HG03039 (cell line): ENCODE results near the gene ZNF789.
A peak's percentile ranks its signal among the peaks of the same experiment; 100 is the strongest.
"Not testable (repeated sequence)": the region's sequence is repeated elsewhere in the genome, so short reads cannot be mapped to it uniquely, and the experiment has no call there.

Experiments used
- ATAC-seq: cut with Tn5 transposase; IDR thresholded peaks from one replicate; pipeline ENCODE4 v1.9.1; 2021; ENCODE audit warnings: mild to moderate bottlenecking, moderate library complexity; ENCODE audit not compliant: unreplicated experiment

The ZNF789 gene

GRCh38 chr7:99472561-99473314, at the start of gene ZNF789:
ZNF789 (plus strand) TSS chr7:99472890; CDS start chr7:99476457, 3,567 bp downstream.
- peak; percentile 95 for ATAC-seq

DNA sequence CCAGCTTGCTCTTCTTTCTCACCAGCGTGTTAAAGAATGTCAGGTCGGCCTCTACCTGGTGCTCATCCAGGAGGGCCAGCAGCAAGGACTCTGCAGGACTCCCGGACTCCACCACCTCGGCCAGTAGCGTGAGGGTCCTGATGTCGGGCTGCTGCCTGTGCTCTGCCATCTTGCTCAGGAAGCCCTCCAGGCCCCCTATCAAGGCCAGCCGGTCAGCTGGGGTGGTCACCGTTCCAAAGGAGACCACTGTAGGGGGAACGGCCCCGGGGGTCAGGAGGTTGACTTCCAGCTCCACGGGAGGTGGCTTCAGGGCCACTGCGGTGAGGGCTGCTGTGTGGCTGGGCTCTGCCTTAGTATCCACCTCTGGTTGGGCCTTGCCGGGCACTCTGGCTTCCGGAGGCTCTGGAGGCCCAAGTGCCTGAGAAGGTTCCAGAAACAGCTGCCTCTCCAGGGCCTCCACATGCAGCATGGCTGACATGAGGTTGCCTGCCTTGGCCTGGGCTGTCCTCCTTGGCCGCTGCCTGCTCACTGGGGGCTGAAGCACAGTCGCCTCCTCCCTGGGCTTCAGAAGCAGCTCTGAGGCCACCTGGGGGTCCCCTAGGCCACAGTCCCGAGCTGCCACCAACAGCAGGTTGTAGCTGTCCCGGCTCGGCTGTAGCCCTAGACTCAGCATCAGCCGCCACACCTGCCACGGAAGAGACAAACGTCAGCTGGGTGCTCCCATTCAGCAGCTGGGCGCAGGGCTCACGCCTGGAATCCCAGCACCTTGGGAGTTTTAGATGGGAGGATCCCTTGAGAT, 47.6 kb upstream of the ZNF789 start:
- ATAC-seq = no peak

GRCh38 chr7:99428972-99429566, 43.6 kb upstream of the ZNF789 start:
- ATAC-seq = no peak

DNA sequence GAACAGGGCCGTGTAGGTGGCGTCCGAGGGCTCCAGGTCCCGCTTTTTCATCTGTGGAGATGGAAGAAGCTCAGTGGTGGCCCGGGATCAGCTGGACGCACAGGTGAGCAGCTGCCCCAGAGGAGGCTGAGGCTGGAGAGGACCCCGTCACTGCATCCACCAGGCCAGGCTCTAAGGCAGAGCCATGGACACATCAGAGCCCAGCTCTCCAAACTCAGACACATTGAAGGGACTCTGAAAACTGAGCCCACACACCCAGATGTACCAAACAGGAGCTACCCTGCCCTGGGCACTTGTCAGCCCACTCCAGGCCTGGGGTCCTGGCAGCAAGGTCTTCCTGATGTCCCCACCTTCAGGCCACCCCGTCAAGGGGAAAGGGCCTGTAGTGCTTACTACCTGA, 42.9 kb upstream of the ZNF789 start:
- ATAC-seq = no peak

DNA sequence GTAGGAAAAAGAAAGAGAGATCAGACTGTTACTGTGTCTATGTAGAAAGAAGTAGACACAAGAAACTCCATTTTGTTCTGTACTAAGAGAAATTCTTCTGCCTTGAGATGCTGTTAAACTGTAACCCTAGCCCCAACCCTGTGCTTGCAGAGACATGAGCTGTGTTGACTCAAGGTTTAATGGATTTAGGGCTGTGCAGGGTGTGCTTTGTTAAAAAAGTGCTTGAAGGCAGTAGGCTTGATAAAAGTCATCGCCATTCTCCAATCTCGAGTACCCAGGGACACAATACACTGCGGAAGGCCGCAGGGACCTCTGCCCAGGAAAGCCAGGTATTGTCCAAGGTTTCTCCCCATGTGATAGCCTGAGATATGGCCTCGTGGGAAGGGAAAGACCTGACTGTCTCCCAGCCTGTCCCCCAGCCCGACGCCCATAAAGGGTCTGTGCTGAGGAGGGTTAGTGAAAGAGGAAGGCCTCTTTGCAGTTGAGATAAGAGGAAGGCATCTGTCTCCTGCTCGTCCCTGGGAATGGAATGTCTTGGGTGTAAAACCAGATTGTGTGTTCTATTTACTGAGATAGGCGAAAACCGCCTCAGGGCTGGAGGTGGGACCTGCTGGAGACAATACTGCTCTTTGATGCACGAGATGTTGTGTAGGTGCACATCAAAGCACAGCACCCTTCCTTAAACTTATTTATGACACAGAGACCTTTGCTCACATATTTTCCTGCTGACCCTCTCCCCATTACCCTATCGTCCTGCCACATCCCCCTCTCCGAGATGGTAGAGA, 40.7 kb upstream of the ZNF789 start:
- ATAC-seq = not testable (repeated sequence)

DNA sequence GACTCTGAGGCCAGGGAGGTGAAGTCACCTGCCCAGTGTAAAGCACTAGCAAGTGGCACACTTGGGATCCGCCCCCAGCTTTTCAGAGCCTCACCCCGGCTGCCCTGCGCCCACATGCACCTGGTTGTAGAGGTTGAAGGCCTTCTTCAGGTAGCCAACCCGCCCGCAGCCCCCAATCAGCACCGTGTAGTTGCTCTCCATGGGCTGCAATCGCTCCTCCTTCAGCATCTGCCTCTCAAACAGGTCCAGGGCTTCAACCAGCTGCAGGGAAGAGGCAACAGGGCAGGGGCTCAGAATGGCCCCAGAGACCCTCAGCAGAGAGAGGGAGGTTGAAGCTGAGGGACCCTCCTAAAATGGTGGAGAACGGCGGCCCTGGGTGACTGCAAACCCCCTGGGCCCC, 39.5 kb upstream of the ZNF789 start:
- ATAC-seq = no peak

- no peak for ATAC-seq
These were observed 34.6 kb upstream of the ZNF789 start for GRCh38 chr7:99437946-99438572.

DNA sequence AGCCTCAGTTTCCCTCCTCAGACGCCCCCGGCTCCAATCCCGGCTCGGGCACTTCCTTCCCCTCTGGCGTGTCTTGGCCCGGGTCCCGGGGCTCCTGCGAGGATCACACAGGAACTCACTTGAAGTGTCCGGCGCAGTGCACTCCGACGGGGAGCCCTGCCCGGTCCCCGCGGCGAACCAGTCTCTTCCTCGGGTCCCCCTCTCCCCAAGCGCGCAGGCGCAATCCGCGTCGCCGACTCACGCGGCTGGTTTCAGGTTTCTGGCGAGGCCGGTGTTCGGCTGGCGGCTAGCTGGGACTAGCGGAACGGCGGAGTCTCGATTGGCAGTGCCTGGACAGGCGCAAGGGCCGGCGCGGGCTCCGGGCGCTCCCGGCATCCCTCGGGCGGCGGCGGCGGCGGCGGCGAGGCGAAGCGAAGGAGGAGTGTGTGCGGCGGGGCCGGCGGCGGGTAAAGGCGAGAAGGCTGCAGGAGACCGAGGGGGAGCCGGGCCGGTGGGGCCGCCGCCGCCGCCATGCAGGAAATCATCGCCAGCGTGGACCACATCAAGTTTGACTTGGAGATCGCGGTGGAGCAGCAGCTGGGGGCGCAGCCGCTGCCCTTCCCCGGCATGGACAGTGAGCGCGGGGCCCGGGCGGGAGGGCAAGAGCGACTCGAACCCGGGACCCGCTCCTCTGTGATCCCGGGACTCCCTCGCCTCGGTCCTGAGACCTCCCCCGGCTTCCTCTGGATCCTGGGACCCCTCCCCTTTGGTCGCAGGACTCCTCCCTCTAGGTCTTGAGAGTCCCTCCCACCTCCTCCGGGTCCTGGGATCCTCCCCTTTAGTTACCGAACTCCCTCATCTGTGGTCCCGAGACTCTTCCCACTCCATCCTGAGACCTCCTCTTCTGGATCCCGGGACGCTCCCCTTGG, 33.9 kb upstream of the ZNF789 start, which contains the start of the genes CPSF4 and PTCD1:
TSS of gene CPSF4 (plus strand) at position 371 of the 908 bp plus-strand sequence. CDS start at position 511, 140 bp downstream.
TSS of gene PTCD1 (minus strand) at position 226 of the 908 bp plus-strand sequence. CDS start 3,556 bp downstream, outside the sequence.
- ATAC-seq = peak; percentile 86

DNA sequence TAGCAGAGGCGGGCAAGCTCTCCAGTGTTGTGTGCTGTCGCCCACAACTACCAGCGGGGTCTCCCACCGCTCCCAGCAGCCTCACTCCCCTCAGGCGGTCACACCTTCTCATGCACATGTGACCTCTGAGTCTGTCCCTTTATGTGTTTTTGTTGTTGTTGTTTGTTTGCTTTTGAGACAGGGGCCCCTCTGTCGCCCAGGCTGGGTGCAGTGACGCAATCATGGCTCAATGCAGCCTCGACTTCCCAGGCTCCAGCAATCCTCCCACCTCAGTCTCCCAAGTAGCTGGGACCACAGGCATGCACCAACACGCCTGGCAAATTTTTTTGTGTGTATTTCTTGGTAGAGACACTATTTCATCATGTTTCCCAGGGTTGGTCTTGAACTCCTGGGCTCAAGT, 32.5 kb upstream of the ZNF789 start:
- ATAC-seq = no peak

DNA sequence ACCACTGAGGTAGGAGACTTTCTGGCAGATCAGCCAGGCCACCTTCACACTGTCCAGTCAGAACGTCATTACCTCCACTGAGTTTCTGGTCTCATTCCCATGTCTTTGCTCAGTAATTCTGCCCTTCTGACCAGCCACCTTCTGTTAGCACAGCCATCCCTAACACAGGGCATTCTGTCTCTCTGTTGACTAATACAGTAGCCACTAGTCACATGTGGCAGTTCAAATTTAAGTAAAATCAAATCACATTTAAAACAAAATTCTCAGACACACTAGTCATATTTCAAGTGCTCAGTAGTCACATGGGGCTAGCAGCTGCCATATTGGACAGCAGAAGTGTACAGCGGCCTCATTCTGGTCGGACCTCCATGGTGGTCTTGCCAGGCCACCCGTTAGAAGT, 26.6 kb upstream of the ZNF789 start:
- no peak for ATAC-seq

GRCh38 chr7:99447943-99448342, 24.7 kb upstream of the ZNF789 start:
- ATAC-seq = no peak

- ATAC-seq = no peak
These were observed 23.8 kb upstream of the ZNF789 start for GRCh38 chr7:99448855-99449254.

- no peak for ATAC-seq
These were observed 23.4 kb upstream of the ZNF789 start for GRCh38 chr7:99449326-99449725.

DNA sequence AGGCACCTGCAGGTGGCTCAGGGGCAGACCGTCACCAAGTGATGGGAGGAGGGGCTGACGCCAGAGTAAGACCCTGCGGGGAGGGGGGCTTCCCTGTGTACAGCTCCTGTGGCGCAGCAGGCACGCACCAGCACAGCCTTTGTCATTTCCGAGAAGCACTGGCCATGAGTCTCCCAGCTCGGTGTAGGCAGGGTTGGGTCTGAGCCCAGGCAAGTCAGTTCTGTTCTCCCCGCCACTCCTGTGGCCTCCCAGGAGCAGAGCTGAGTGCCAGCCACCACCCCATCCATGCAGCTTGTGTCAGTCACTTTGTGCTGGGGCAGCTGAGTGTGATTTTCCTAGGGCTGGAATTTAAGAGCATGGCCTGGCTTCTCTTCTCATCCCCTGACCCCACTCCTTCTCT, 20.8 kb upstream of the ZNF789 start:
- no peak for ATAC-seq

DNA sequence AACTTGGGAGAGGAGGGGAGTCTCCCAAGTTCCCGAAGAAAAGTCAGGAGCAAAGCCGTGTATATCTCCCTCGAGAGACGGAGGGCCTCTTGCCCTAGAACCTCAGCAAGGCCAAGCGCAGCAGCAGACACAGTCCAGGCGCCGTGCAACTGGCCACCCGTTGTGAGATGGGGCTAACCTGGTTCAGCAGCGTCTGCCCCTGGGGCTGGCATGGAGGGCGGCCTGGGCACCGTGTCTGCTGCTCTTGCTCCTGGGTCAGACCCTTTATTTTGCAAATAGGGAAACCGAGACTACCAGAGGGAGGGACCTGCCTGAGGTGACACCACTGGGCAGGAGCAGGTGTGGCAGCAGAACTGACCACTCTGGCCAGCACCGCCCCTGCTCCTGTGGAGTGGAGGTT, 20.1 kb upstream of the ZNF789 start:
- ATAC-seq = no peak

GRCh38 chr7:99453105-99453504, 19.6 kb upstream of the ZNF789 start:
- ATAC-seq = no peak

DNA sequence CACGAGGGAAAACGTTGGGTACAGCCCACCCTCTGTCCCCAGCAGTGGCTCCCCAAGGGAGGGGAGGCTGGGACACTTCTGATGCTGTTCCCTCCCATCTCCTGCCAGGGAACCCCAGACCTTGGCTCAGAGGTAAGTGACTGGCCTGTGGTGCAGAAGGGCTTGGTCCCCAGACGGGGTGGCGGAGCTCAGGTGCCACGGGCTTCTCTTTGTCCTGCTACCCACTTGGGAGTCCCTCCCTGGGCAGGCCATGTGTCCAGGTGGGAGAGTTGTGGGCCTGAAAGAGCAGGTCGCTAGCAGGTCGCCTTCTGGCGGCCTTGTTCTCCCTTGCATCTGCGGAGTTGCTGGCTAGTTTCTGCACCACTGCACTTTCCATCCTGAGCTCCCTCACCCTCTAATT, 16.8 kb upstream of the ZNF789 start:
- ATAC-seq = no peak

GRCh38 chr7:99456288-99456687, 16.4 kb upstream of the ZNF789 start:
- no peak for ATAC-seq

DNA sequence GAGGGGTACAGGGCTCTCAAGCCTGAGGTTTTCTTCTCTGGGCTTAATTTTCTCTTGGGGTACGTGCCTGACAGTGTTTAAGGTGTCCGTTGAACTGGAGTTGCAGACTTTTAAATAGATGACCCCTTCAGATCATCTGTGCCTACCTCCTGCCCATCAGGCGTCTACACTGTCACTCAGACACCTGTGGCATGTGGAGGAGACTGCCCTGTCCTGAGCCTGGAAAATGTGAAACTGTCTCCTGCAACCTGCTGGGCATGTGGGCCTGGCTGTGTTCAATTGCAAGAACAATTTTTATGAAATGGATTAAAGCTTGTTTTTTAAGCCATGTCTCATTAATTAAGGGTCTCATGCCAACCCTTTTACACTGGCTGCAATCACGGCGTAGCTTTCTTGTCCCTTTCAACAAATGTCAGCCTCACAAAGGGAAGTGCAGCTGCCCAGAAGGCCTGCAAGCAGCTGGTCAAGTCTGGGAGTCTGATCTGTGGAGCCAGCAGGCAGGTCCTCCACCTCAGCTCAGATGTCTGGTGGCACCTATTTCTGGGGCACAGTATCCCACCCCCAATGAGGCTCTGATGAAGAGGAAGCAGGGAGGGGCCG, 15.5 kb upstream of the ZNF789 start:
- no peak for ATAC-seq
